Activated CD4-positive, alpha-beta memory T cell treated with anti-CD3 and anti-CD28 coated beads for 36 hours (primary cell): ENCODE measurements around the gene KATNB1. TPM values are rescaled to one million over a fixed set of nuclear protein-coding genes. Genes with fewer than 3 reads are reported as not detected.

ENCODE experiments used
- CTCF ChIA-PET: fragments of 350-600 bp; sonication (Branson Sonifier 250); formaldehyde crosslinking; loops from one replicate; lab custom pipeline; 2021; ENCODE audit warnings: antibody characterized with exemption, inconsistent platforms; lab: Charles Lee
- POLR2A ChIA-PET: fragments of 350-600 bp; sonication (Branson Sonifier 250); formaldehyde crosslinking; loops from one replicate; lab custom pipeline; 2021; ENCODE audit warnings: antibody characterized with exemption; lab: Charles Lee
- DNase-seq: peaks from one replicate; pipeline ENCODE4 v3.0.0-alpha.2; 2020
- H3K27ac Mint-ChIP-seq: one replicate; pipeline ENCODE4 v1.8.0; 2021; ENCODE audit warnings: mixed read lengths
- H3K27me3 Mint-ChIP-seq: one replicate; pipeline ENCODE4 v1.8.0; 2021; ENCODE audit warnings: mixed read lengths
- H3K36me3 Mint-ChIP-seq: one replicate; pipeline ENCODE4 v1.8.0; 2021; ENCODE audit warnings: mixed read lengths
- H3K4me1 Mint-ChIP-seq: one replicate; pipeline ENCODE4 v1.8.0; 2021; ENCODE audit warnings: low read depth, mixed read lengths
- H3K4me3 Mint-ChIP-seq: one replicate; pipeline ENCODE4 v1.8.0; 2021; ENCODE audit warnings: mild to moderate bottlenecking, mixed read lengths
- H3K9me3 Mint-ChIP-seq: one replicate; pipeline ENCODE4 v1.8.0; 2021; ENCODE audit warnings: mixed read lengths
- intact Hi-C: fragments of 100-400 bp; cut with micrococcal nuclease; formaldehyde crosslinking; loops from one replicate; pipeline ENCODE4 v1.15.1; 2023
- total RNA-seq, 2 experiments: library from RNA; stranded (reverse); gene quantifications; one replicate each; pipeline ENCODE4 v1.2.3, GENCODE V29; 2021

KATNB1 gene
- total RNA-seq, 2 experiments from 2014 or later: 30.6 to 31.6 TPM

GRCh38 chr16:57749101-57749692 lies 13.6 kb downstream of the KATNB1 start:
- intact Hi-C loops: no loop called here
- Mint-ChIP-seq H3K9me3 (no peaks in the 10 kb centered on the region), H3K4me3 (no peak overlapping the region), H3K36me3 (no peaks in the 10 kb centered on the region), H3K27ac (no peak overlapping the region), H3K27me3 (no peaks in the 10 kb centered on the region), H3K4me1 (no peaks in the 10 kb centered on the region)
- ChIA-PET CTCF (no interaction called here), POLR2A (no interaction called here)
- no peak for DNase-seq

GRCh38 chr16:57749856-57750452 lies 14.4 kb downstream of the KATNB1 start:
- Mint-ChIP-seq H3K9me3 (no peaks in the 10 kb centered on the region), H3K27me3 (no peaks in the 10 kb centered on the region), H3K4me1 (no peaks in the 10 kb centered on the region), H3K36me3 (no peaks in the 10 kb centered on the region), H3K27ac (no peak overlapping the region), H3K4me3 (no peak overlapping the region)
- ChIA-PET CTCF (no interaction called here), POLR2A (no interaction called here)
- intact Hi-C loops: loop anchor here (10.0 kb wide), 1 partner anchor 115 kb away; no protein-coding TSS in a partner anchor
- no peak for DNase-seq

GRCh38 chr16:57750796-57751538 lies 15.4 kb downstream of the KATNB1 start:
- DNase-seq: no peak
- no peaks in the 10 kb centered on the region for H3K27me3 Mint-ChIP-seq
- peaks cover 5% of the 10 kb centered on the region for H3K36me3 Mint-ChIP-seq
- intact Hi-C loops: loop anchor here (10.0 kb wide), 1 partner anchor 114 kb away; no protein-coding TSS in a partner anchor
- H3K4me1 Mint-ChIP-seq: no peaks in the 10 kb centered on the region
- CTCF ChIA-PET: no interaction called here
- POLR2A ChIA-PET: no interaction called here
- H3K4me3 Mint-ChIP-seq: no peak overlapping the region
- no peaks in the 10 kb centered on the region for H3K9me3 Mint-ChIP-seq
- H3K27ac Mint-ChIP-seq: no peak overlapping the region

- DNase-seq: no peak
- intact Hi-C loops: loop anchor here (10.0 kb wide), 1 partner anchor 113 kb away; no protein-coding TSS in a partner anchor
- ChIA-PET POLR2A (no interaction called here), CTCF (no interaction called here)
- H3K9me3 Mint-ChIP-seq: no peaks in the 10 kb centered on the region
- H3K36me3 Mint-ChIP-seq: peaks cover 6% of the 10 kb centered on the region
- no peaks in the 10 kb centered on the region for H3K27me3 Mint-ChIP-seq
- H3K4me3 Mint-ChIP-seq: no peak overlapping the region
- no peak overlapping the region for H3K27ac Mint-ChIP-seq
- H3K4me1 Mint-ChIP-seq: no peaks in the 10 kb centered on the region
Observed at GRCh38 chr16:57751539-57752202, 16.1 kb downstream of the KATNB1 start.

DNA sequence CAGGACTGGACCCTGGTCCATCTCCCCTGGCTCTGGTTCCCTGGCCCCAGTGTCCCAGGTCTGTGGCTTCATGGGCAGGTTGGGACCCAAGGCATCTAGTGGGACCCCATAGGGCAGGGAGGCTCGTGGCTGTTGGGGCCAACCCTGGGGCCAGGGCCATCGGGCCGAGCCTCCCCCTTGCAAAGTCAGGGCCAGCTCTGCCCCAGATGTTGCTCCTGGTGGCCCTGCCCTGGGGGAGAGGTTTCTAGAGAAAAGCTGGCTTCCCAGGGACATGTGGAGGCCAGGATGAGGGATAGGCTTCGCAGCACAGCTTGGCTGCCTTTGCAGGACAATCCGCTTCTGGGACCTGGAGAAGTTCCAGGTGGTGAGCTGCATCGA lies 16.6 kb downstream of the KATNB1 start:
- H3K27ac Mint-ChIP-seq: no peak overlapping the region
- H3K36me3 Mint-ChIP-seq: peaks cover 6% of the 10 kb centered on the region
- H3K4me3 Mint-ChIP-seq: no peak overlapping the region
- peaks cover under 1% of the 10 kb centered on the region for H3K4me1 Mint-ChIP-seq
- no peak for DNase-seq
- intact Hi-C loops: loop anchor here (10.0 kb wide), 1 partner anchor 113 kb away; no protein-coding TSS in a partner anchor
- H3K27me3 Mint-ChIP-seq: no peaks in the 10 kb centered on the region
- POLR2A ChIA-PET: no interaction called here
- CTCF ChIA-PET: no interaction called here
- H3K9me3 Mint-ChIP-seq: no peaks in the 10 kb centered on the region

DNA sequence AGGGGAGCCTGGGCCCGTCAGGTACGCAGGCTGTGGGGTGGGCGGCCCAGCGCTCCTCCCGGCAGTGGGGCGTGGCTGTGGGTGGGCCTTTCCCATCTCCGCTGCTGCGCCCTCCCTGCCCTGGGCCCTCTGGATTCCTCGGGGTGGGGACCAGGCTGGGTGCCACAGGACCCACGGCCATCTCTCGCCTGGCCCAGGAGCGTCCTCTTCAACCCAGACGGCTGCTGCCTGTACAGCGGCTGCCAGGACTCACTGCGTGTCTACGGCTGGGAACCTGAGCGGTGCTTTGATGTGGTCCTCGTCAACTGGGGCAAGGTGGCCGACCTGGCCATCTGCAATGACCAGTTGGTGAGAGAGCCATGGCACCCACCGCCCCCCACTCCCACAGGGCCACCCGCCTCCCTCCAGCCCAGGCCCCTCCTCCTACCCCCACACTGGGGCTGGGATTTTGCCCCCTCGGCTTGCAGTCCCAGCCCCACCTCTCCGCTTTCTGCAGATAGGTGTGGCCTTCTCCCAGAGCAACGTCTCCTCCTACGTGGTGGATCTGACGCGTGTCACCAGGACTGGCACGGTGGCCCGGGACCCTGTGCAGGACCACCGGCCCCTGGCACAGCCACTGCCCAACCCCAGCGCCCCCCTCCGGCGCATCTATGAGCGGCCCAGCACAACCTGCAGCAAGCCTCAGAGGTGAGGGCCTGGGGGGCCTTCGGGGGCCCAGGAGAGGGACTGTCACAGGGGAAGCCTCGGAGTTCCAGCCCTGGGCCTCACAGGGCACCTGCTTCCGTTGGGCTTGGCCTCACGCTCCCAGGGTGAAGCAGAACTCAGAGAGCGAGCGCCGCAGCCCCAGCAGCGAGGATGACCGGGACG lies 17.2 kb downstream of the KATNB1 start:
- H3K27me3 Mint-ChIP-seq: no peaks in the 10 kb centered on the region
- no peak overlapping the region for H3K27ac Mint-ChIP-seq
- no peak overlapping the region for H3K4me3 Mint-ChIP-seq
- intact Hi-C loops: loop anchor here (10.0 kb wide), 1 partner anchor 112 kb away; no protein-coding TSS in a partner anchor
- DNase-seq: no peak
- ChIA-PET CTCF (no interaction called here), POLR2A (no interaction called here)
- H3K9me3 Mint-ChIP-seq: no peaks in the 10 kb centered on the region
- H3K36me3 Mint-ChIP-seq: peaks cover 6% of the 10 kb centered on the region
- H3K4me1 Mint-ChIP-seq: peaks cover 2% of the 10 kb centered on the region

- ChIA-PET POLR2A (no interaction called here), CTCF (no interaction called here)
- no peak overlapping the region for H3K4me3 Mint-ChIP-seq
- H3K27me3 Mint-ChIP-seq: no peaks in the 10 kb centered on the region
- H3K4me1 Mint-ChIP-seq: peaks cover 5% of the 10 kb centered on the region
- intact Hi-C loops: loop anchor here (10.0 kb wide), 1 partner anchor 111 kb away; no protein-coding TSS in a partner anchor
- no peak for DNase-seq
- H3K9me3 Mint-ChIP-seq: no peaks in the 10 kb centered on the region
- H3K36me3 Mint-ChIP-seq: peaks cover 6% of the 10 kb centered on the region
- H3K27ac Mint-ChIP-seq: no peak overlapping the region
Observed at GRCh38 chr16:57753448-57754353, 18.1 kb downstream of the KATNB1 start.

DNA sequence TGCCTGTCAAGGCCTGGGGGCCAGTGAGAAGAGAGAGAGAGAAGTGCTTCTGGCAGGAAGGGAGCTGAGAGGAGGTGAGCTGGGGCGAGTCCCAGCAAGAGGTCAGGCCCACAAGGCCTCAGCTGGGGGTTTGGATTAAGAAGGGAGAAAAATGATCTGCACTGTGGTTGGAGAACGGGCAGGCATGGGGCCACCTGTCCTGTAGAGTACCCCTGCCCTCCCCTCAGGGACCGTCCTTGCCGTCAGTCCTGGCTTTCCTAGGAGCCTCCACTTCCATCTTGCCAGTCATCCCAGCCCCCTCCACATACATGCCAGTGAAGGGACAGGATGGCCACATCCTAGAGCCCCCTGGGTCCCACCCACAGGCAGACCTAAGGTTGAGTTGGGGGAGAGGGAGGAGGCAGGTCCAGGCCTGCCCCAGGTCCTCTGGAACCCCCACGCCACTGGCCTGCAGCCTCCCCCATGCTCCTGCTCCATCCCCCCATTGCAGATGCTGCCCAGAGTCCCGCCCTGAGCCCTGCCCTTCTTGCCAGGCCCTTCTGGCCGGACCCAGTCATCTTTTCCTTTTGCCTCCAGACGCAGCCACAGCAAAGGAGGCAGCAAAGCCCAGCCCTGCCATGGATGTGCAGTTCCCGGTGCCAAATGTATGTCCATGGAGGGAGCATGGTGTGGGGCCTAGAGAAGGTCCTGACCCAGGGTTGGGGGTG lies 18.9 kb downstream of the KATNB1 start:
- no peaks in the 10 kb centered on the region for H3K9me3 Mint-ChIP-seq
- no peak for DNase-seq
- no peak overlapping the region for H3K27ac Mint-ChIP-seq
- peaks cover 6% of the 10 kb centered on the region for H3K36me3 Mint-ChIP-seq
- ChIA-PET CTCF (no interaction called here), POLR2A (no interaction called here)
- H3K4me3 Mint-ChIP-seq: no peak overlapping the region
- peaks cover 6% of the 10 kb centered on the region for H3K4me1 Mint-ChIP-seq
- H3K27me3 Mint-ChIP-seq: no peaks in the 10 kb centered on the region
- intact Hi-C loops: loop anchor here (10.0 kb wide), 1 partner anchor 110 kb away; no protein-coding TSS in a partner anchor

DNA sequence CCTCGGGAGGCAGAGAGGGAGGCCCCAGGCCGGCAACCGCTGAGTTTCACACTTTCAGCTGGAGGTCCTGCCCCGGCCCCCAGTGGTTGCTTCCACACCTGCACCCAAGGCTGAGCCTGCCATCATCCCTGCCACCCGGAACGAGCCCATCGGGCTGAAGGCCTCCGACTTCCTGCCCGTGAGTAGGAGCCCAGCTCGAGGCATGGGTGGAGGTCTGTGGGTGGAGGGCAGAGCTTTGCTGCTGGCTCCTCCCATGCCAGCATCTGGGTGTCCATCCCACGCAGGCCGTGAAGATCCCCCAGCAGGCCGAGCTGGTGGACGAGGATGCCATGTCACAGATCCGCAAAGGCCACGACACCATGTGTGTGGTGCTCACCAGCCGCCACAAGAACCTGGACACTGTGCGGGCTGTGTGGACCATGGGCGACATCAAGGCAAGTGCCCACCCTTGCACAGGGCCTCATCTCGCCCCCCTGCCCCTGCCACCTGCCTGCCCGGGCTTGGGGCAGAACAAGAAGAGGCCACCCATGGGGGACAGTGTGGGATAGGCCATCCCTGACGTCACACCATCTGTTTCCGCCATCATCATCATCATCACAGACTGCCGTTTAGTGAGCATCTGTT lies 19.6 kb downstream of the KATNB1 start:
- intact Hi-C loops: loop anchor here (10.0 kb wide), 1 partner anchor 110 kb away; no protein-coding TSS in a partner anchor
- H3K27ac Mint-ChIP-seq: no peak overlapping the region
- POLR2A ChIA-PET: no interaction called here

More for the DNA sequence above, 19.6 kb downstream of the KATNB1 start:
- CTCF ChIA-PET: interaction anchor here (1.2 to 2.9 kb wide), 2 partner anchors 12 to 151 kb away, joined by 3 to 10 read pairs; no protein-coding TSS in a partner anchor
- Mint-ChIP-seq H3K4me1 (peaks cover 6% of the 10 kb centered on the region), H3K4me3 (no peak overlapping the region), H3K9me3 (no peaks in the 10 kb centered on the region), H3K36me3 (peaks cover 6% of the 10 kb centered on the region), H3K27me3 (no peaks in the 10 kb centered on the region)
- no peak for DNase-seq
